Putamen (tissue), 1 donor: ENCODE measurements around the gene TTYH3.
"Not testable (repeated sequence)": the region's sequence is repeated elsewhere in the genome, so short reads cannot be mapped to it uniquely, and the experiment has no call there.

ENCODE experiments used
- DNase-seq: peaks from one replicate; pipeline ENCODE4 v3.0.0-alpha.2; 2016; ENCODE audit warnings: low spot score

The TTYH3 gene

GRCh38 chr7:2631946-2632732, at the start of gene TTYH3:
Gene TTYH3 (plus strand): TSS chr7:2631986. CDS start chr7:2632156, 170 bp downstream.
- no peak for DNase-seq

GRCh38 chr7:2582006-2582735, 49.6 kb upstream of the TTYH3 start:
- no peak for DNase-seq

- no peak for DNase-seq
Observed at GRCh38 chr7:2583798-2584580, 47.8 kb upstream of the TTYH3 start.

- no peak for DNase-seq
Observed at GRCh38 chr7:2585446-2585845, 46.3 kb upstream of the TTYH3 start.

- DNase-seq = no peak
Observed at GRCh38 chr7:2586326-2587020, 45.3 kb upstream of the TTYH3 start.

GRCh38 chr7:2587134-2587533, 44.7 kb upstream of the TTYH3 start:
- DNase-seq = no peak

GRCh38 chr7:2587778-2588177, 44.0 kb upstream of the TTYH3 start:
- no peak for DNase-seq

- DNase-seq = no peak
Observed at GRCh38 chr7:2589341-2589740, 42.4 kb upstream of the TTYH3 start.

GRCh38 chr7:2589941-2590340, 41.8 kb upstream of the TTYH3 start:
- DNase-seq = not testable (repeated sequence)

- DNase-seq = no peak
Observed at GRCh38 chr7:2592375-2592865, 39.4 kb upstream of the TTYH3 start.

GRCh38 chr7:2593036-2593727, 38.6 kb upstream of the TTYH3 start:
- DNase-seq = no peak

GRCh38 chr7:2594599-2594998, 37.2 kb upstream of the TTYH3 start:
- DNase-seq = no peak

GRCh38 chr7:2595258-2595860, 36.4 kb upstream of the TTYH3 start:
- no peak for DNase-seq

- DNase-seq = no peak
Observed at GRCh38 chr7:2596464-2597272, 35.1 kb upstream of the TTYH3 start.

GRCh38 chr7:2597273-2597640, 34.5 kb upstream of the TTYH3 start:
- DNase-seq = no peak

GRCh38 chr7:2598154-2598823, 33.5 kb upstream of the TTYH3 start:
- DNase-seq = no peak

- DNase-seq = no peak
Observed at GRCh38 chr7:2601065-2601464, 30.7 kb upstream of the TTYH3 start.

GRCh38 chr7:2601907-2602306, 29.9 kb upstream of the TTYH3 start:
- DNase-seq = no peak

GRCh38 chr7:2602406-2603043, 29.3 kb upstream of the TTYH3 start:
- DNase-seq = no peak
